Colon (tissue), 2 donors: Measurements from ENCODE around the gene SHLD2.
"Not testable (repeated sequence)": the region's sequence is repeated elsewhere in the genome, so short reads cannot be mapped to it uniquely, and the experiment has no call there.

Experiments used
- FAIRE-seq: peaks from 2 replicates; lab custom pipeline; 2012; peaks lifted over from hg19 to GRCh38; lab: Jason Lieb, UNC
- donor health status: control.
- donor health status: control.

SHLD2 gene

DNA sequence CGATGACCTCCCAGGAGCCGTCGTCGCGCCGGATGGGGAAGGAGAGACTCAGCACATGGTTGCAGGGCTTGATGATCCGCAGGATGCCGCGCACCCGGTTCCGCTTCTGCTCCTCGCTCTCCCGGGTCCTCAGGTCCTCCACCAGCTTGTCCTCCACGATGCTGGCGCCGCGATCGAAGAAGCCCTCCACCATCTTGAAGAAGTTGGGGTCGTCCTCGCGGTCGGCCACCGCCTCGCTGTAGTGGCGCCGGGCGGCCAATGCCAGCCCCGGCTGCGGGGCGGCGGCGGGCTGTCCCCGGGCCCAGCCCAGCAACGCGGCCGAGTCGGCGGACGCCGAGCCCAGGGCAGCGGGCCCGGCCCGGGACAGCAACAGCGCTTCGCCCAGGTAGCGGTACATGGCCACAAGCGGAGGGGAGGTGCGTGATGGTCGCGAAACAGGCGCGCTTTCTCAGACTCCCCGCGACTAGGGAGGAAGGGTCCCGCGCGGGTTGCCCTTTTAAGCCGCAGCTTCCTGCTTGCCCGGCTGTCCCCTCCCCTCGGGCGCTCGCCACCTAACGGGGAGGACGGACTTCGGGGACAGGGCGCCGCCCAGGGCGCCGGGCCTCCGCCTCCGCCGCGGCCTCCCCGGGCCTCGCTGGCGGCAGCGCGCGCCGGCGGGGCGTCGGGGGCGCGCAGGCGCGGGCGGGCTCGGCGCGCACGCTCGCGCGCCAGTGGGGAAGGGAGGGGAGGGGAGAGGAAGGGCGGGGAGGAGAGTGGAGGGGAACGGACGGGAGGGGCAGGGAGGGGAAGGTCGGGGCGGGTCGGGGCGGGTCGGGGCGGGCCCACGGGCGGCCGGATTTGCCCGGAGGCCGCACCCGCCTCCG lies at the start of gene SHLD2, which contains the start of gene GLUD1:
Gene SHLD2, plus strand, starts transcription at position 834 of the 863 bp plus-strand sequence. CDS start 56,149 bp downstream, outside the sequence.
Gene GLUD1, minus strand, starts transcription at position 471 of the 863 bp plus-strand sequence. Its CDS starts 74 bp downstream, at position 397.
- FAIRE-seq = no peak

- FAIRE-seq = no peak
Observed at GRCh38 chr10:87045434-87045938, 49.5 kb upstream of the SHLD2 start.

GRCh38 chr10:87053111-87053510 lies 41.9 kb upstream of the SHLD2 start:
- FAIRE-seq = no peak

- no peak for FAIRE-seq
Observed at GRCh38 chr10:87053577-87054181, 41.3 kb upstream of the SHLD2 start.

DNA sequence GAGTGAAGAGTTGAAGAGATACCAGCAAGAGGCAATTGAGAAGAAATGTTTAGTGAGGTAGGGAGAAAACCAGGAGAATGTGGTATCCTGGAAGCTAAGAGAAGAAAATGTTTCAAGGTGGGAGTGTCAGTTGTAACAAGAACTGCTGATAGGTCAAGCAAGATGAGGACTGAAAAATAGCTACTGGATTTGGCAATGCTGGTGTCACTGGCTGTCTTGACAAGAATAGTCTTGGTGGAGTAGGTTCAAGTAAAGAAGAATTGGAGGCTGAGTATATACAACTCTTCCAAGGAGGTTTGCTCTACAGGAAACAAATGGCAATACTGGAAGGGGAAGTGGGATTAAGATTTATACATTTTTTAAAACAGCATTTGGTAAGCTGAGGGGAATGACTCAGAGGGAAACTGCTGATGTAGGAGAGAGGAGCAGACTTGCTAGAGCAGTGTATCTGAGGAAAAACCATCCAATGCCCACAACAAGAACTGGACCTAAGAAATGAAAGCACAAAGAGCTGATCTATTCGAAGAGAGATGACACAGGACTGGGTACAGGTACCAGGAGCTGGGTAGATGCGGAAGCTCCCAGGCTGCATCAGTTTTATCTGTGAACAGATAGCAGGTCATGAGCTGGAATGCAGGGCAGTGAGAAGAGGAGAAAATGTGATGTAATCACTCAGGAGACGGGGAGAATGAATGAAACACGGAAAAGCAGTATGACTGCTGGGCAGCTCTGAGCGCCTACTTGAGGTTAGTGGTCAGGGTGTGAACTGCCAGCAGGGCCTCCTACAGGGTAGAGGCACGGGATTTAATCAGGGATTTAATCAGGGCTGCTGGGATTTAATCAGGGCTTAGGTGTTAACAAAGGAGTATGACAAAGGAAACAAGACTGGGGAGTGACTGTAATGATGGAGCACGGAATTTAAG lies 40.4 kb upstream of the SHLD2 start:
- FAIRE-seq = no peak

DNA sequence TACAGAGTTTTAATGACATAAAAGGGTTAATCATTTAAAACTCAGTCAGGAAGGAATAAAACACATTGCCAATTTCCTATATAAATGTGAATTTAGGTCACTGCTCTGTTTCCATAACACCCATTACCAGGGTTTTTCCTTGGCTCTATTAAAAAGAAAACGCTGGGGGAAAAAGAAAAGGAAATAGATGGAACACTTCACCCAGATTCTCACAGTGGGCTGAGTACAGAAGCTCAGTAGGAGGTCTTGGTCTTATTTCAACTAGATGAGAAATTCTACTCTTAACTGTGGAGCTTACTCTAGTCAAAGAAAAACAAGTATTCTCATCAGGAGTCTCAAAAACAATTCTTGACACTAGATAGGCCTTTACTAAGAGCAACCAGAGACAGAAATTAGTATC lies 36.8 kb upstream of the SHLD2 start:
- no peak for FAIRE-seq

DNA sequence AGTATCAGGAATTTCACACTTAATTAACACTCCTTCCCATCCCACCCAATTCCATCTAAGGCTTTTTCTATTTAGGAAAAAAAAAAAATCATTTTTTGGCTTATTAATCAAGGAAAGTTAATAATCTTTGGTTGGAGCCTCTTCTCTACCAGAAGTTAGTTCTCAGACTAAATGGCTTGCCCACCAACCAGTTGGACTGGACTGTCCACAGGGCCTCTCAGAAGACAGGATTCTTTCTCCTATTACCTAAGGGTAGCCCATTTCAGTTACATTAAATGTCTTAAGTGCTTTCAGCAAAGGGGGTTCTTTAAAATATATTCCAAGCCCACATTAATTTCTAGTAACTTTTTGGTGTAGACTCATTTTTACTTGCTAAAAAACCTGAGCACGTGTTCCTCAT lies 35.6 kb upstream of the SHLD2 start:
- FAIRE-seq = no peak

- no peak for FAIRE-seq
Observed at GRCh38 chr10:87060280-87060928, 34.6 kb upstream of the SHLD2 start.

DNA sequence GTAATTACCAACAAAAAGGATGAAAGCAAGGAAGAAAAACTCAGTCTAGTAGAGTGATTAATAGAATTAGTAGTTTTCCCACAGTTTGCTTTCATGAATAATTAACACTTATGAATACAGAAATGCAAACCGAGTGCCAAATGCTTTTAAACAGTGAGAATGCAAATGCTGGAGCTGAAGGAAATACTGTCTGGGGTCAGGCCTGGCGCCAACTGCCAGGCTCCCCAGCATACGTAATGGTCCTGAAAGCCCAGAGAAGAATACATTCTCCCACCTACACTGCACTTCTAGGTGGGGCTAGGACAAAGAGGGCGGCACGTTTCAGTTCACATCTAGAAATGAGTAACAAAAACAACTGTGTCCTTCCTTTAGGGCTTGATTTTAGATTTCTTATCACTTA lies 30.4 kb upstream of the SHLD2 start:
- no peak for FAIRE-seq

GRCh38 chr10:87066178-87066577 lies 28.8 kb upstream of the SHLD2 start:
- no peak for FAIRE-seq

DNA sequence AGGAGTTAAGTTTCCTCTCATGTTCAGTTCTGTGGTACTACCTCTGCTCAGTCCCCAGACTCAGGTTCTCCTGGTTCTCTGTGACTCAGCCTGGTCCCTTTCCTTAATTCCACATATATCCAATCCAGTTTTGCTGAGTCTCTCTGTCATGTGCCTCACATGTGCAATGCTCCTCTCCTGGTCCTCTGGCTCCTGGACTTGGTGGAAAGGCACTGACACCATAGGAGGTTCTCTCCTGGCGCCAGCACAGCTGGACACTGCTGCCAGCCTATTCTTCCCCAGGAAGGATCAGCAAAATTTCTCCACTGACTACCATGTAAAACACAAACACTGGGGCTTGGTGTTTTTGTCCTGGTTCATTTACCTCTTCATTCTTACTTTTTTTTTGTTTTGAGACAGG lies 28.1 kb upstream of the SHLD2 start:
- no peak for FAIRE-seq

DNA sequence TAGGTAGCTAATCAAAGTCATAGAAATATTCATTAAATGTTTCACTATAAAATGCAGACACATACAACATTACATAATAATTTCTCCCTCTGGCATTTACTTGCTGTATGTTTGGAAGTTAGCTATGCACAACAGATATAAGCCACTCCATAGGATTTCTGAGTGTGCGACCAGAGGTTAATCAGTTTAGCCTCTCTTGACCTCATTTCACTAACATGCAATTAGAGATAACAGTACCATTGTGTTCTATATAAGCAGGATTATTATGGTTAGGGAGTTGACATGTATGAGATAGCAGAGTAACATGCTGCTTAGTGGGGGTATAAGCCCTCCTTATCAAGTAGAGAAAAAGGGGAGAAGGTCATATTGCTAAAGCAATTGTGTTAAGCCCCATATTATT lies 26.7 kb upstream of the SHLD2 start:
- FAIRE-seq = no peak

GRCh38 chr10:87072449-87072848 lies 22.6 kb upstream of the SHLD2 start:
- FAIRE-seq = no peak

- FAIRE-seq = not testable (repeated sequence)
Observed at GRCh38 chr10:87076421-87076820, 18.6 kb upstream of the SHLD2 start.

- FAIRE-seq = no peak
Observed at GRCh38 chr10:87079106-87079836, 15.7 kb upstream of the SHLD2 start.

- FAIRE-seq = not testable (repeated sequence)
Observed at GRCh38 chr10:87080621-87081020, 14.4 kb upstream of the SHLD2 start.

- not testable (repeated sequence) for FAIRE-seq
Observed at GRCh38 chr10:87081574-87081973, 13.4 kb upstream of the SHLD2 start.

DNA sequence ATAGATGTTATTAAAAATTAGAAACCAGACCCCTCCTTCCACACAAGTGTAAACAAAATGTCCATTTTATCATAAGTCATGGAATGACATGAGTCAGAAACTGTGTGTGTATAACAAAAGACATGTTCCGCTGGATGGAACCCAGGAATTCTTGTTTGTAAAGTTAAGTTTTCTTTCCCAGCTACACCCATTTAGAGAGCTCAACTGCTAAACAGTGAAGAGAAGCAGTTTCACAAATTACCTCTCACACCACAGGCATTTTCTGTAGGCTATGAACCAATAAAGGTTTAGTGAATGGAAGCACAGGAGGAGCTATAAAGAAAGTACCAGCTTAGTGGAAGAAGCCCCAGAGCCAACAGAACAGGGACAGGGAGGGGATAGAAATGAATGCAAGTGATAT lies 12.8 kb upstream of the SHLD2 start:
- FAIRE-seq = not testable (repeated sequence)

DNA sequence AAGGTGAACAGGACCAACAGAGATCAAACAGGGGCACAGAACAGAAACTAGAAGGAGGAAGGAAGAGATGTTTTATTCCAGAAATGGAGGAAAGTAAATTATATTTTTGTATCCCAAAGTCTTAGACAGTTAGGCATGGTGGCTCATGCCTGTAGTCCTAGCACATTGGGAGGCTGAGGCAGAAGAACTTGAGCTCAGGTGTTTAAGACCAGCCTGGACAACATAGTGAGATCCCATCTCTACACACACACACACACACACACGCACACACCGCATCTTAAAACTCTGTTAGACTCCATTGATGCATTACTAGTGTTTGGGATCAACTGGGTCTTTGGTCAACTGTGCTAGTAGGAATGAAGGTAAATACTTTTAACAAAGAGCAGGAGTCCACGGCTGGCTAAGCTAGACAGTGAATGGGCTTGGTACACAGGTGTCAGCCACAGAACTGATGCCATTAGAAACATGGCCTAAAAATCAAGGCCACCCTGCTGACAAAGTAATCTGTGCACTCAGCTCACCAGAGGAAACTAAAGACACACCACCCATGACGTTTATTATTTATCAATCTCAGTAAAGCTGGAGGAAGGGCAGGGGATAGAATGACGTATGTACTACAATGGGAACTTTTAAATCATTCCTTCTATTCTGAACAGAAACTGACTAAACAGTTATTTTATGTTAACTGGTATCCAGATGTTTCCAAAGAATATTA lies 11.3 kb upstream of the SHLD2 start:
- FAIRE-seq = not testable (repeated sequence)

GRCh38 chr10:87084291-87084782 lies 10.7 kb upstream of the SHLD2 start:
- not testable (repeated sequence) for FAIRE-seq
